Upper lobe of left lung (tissue), 6 donors: Measurements from ENCODE around the gene DNAJB13. TPM values are rescaled to one million over a fixed set of nuclear protein-coding genes. Genes with fewer than 3 reads are reported as not detected.
A peak's percentile ranks its signal among the peaks of the same experiment; 100 is the strongest.

Experiments used
- ATAC-seq, 2 donors: fragments of 200-7000 bp; cut with Tn5 transposase; one replicate each; pipeline ENCODE4 v1.9.1; 2022; ENCODE audit warnings: mild to moderate bottlenecking in 2 of 2, moderate library complexity in 2 of 2; ENCODE audit not compliant: low FRiP score in 2 of 2
- DNase-seq, 2 donors: peaks; one replicate each; pipeline ENCODE4 v3.0.0-alpha.2; 2019 to 2020
- H3K27ac ChIP-seq, 4 donors: fragments of 200-600 bp; sonication (generic); one replicate each; pipeline ENCODE4 v1.5.1; 2016 to 2019
- H3K27me3 ChIP-seq, 4 donors: fragments of 200-600 bp; sonication (generic); one replicate each; pipeline ENCODE4 v1.5.1; 2017 to 2019
- H3K36me3 ChIP-seq, 4 donors: fragments of 200-600 bp; sonication (generic); one replicate each; pipeline ENCODE4 v1.5.1; 2016 to 2019
- H3K4me1 ChIP-seq, 4 donors: fragments of 200-600 bp; sonication (generic); one replicate each; pipeline ENCODE4 v1.5.1; 2018 to 2019
- H3K4me3 ChIP-seq, 4 donors: fragments of 200-600 bp; sonication (generic); one replicate each; pipeline ENCODE4 v1.5.1; 2017 to 2019; ENCODE audit warnings: mild to moderate bottlenecking in 2 of 4, moderate library complexity in 1 of 4
- H3K9me3 ChIP-seq, 4 donors: fragments of 200-600 bp; sonication (generic); one replicate each; pipeline ENCODE4 v1.5.1; 2018 to 2019
- CTCF ChIP-seq, 6 experiments: fragments of 450-650 bp in 4 of 6; fragments of 200-600 bp in 2 of 6; sonication (generic) in 2 of 6; IDR thresholded peaks; one replicate each; pipeline ENCODE4 v1.5.1; 2016 to 2019; ENCODE audit warnings: antibody characterized with exemption in 6 of 6
- EP300 ChIP-seq, 4 donors: sonication (generic); formaldehyde crosslinking; IDR thresholded peaks; one replicate each; pipeline ENCODE4 v1.5.1; 2017; ENCODE audit warnings: antibody characterized with exemption in 4 of 4, control low read depth in 2 of 4
- POLR2A ChIP-seq, 4 donors: fragments of 450-650 bp; IDR thresholded peaks; one replicate each; pipeline ENCODE4 v1.5.1; 2016 to 2017; ENCODE audit warnings: antibody characterized with exemption in 4 of 4, mild to moderate bottlenecking in 2 of 4
- POLR2AphosphoS5 ChIP-seq, 2 donors: sonication (generic); formaldehyde crosslinking; IDR thresholded peaks; one replicate each; pipeline ENCODE4 v1.5.1; 2017; ENCODE audit warnings: antibody characterized with exemption in 2 of 2
- WGBS, 2 donors: methylation state at CpG; one replicate each; pipeline ENCODE4 v1.1.5; 2017 to 2018; 5-methylcytosine and 5-hydroxymethylcytosine counted together
- total RNA-seq, 6 donors: library from RNA; depleted of rRNA in 4 of 6; stranded (reverse); fragments of >200 nt in 4 of 6; gene quantifications; one replicate each; pipeline versions ENCODE4 v1.1.0 to v1.2.1, GENCODE V29; 2016 to 2021
- donor health status: DM: no; HTN: no; CAD: no; lungs with moderate emphysema.
- donor health status: DM: no; HTN: yes; CAD: no; lungs with severe emphysema.

DNAJB13 gene
- 10 to 100 TPM in 2 of 6 donors, 1 to 10 TPM in 3, under 1 TPM in 1; 0.49 to 16.5 (median 6.3) TPM for total RNA-seq

- peak; percentile 60 to 89 for ATAC-seq
- peak in 1 of 2 donors; percentile 48 for DNase-seq
- Histone ChIP-seq H3K4me3 (peak within 1 kb of the TSS in 1 of 4 donors; percentile 7), H3K36me3 (no peaks in the 10 kb centered on the region), H3K9me3 (no peaks in the 10 kb centered on the region), H3K27me3 (no peaks in the 10 kb centered on the region), H3K4me1 (no peaks in the 10 kb centered on the region), H3K27ac (no peak within 1 kb of the TSS)
- WGBS, 2 donors = 75 to 79% methylated on average over 12 of the region's 12 CpGs
- no peak for TF ChIP-seq CTCF (IDR thresholded peaks at IDR 0.05)
- no peak for TF ChIP-seq POLR2A (IDR thresholded peaks at IDR 0.05)
- TF ChIP-seq EP300 (IDR thresholded peaks at IDR 0.05) = no peak
- TF ChIP-seq POLR2AphosphoS5 (IDR thresholded peaks at IDR 0.05) = no peak
Observed at GRCh38 chr11:73950869-73951710, at the start of gene DNAJB13. Gene DNAJB13, plus strand, starts transcription at chr11:73951026. Its CDS starts 44 bp downstream, at chr11:73951070.

- no peaks in the 10 kb centered on the region for H3K27me3 ChIP-seq
- WGBS, 2 donors = 92 to 94% methylated on average over 1 of the region's 1 CpG
- no peak for DNase-seq
- H3K4me3 ChIP-seq = no peak overlapping the region
- no peak for ATAC-seq
- no peaks in the 10 kb centered on the region for H3K4me1 ChIP-seq
- H3K9me3 ChIP-seq = no peaks in the 10 kb centered on the region
- peaks cover 6 to 40% (median 12%) of the 10 kb centered on the region in 4 donors for H3K36me3 ChIP-seq
- TF ChIP-seq POLR2AphosphoS5 (IDR thresholded peaks at IDR 0.05) = no peak
- TF ChIP-seq CTCF (IDR thresholded peaks at IDR 0.05) = no peak
- no peak for TF ChIP-seq EP300 (IDR thresholded peaks at IDR 0.05)
- TF ChIP-seq POLR2A (IDR thresholded peaks at IDR 0.05) = no peak
- H3K27ac ChIP-seq = no peak overlapping the region
Observed at GRCh38 chr11:73902303-73902702, 48.5 kb upstream of the DNAJB13 start.

GRCh38 chr11:73907191-73907590, 43.6 kb upstream of the DNAJB13 start:
- Histone ChIP-seq H3K27me3 (no peaks in the 10 kb centered on the region), H3K27ac (no peak overlapping the region), H3K4me1 (no peaks in the 10 kb centered on the region), H3K4me3 (no peak overlapping the region), H3K36me3 (peaks cover 0 to 51% (median 21%) of the 10 kb centered on the region in 4 donors), H3K9me3 (no peaks in the 10 kb centered on the region)
- DNase-seq (peak in 1 of 2 donors; percentile 21), ATAC-seq (peak; percentile 56 to 71)
- WGBS, 2 donors = 91 to 92% methylated on average over 4 of the region's 4 CpGs
- TF ChIP-seq POLR2AphosphoS5 (IDR thresholded peaks at IDR 0.05) = no peak
- no peak for TF ChIP-seq EP300 (IDR thresholded peaks at IDR 0.05)
- TF ChIP-seq CTCF (IDR thresholded peaks at IDR 0.05) = peak in 1 of 6 experiments; percentile 9
- TF ChIP-seq POLR2A (IDR thresholded peaks at IDR 0.05) = no peak

- H3K4me3 ChIP-seq = no peak overlapping the region
- H3K27me3 ChIP-seq = no peaks in the 10 kb centered on the region
- no peak overlapping the region for H3K27ac ChIP-seq
- no peak for ATAC-seq
- no peak for DNase-seq
- no peaks in the 10 kb centered on the region for H3K9me3 ChIP-seq
- no peaks in the 10 kb centered on the region for H3K4me1 ChIP-seq
- WGBS, 2 donors = 98 to 100% methylated on average over 2 of the region's 2 CpGs
- TF ChIP-seq CTCF (IDR thresholded peaks at IDR 0.05) (no peak), EP300 (IDR thresholded peaks at IDR 0.05) (no peak), POLR2AphosphoS5 (IDR thresholded peaks at IDR 0.05) (no peak), POLR2A (IDR thresholded peaks at IDR 0.05) (no peak)
- H3K36me3 ChIP-seq = peaks cover 4 to 74% (median 45%) of the 10 kb centered on the region in 4 donors
Observed at GRCh38 chr11:73912026-73912425, 38.8 kb upstream of the DNAJB13 start.
